MM.1S (cell line): ENCODE results near the gene PHC1.

Experiments used
- CTCF ChIP-seq: fragments of 300-600 bp; sonication (generic); IDR thresholded peaks from 2 replicates; pipeline ENCODE4 v1.5.1; 2016; ENCODE audit warnings: antibody characterized with exemption, low read length, mixed read lengths
- EZH2 ChIP-seq: fragments of 300-600 bp; sonication (generic); optimal IDR thresholded peaks from 2 replicates; pipeline ENCODE3; 2017; ENCODE audit warnings: low read depth, mild to moderate bottlenecking, antibody characterized with exemption, low read length, mixed read lengths
- EZH2phosphoT487 ChIP-seq: fragments of 300-600 bp; sonication (generic); IDR thresholded peaks from 2 replicates; pipeline ENCODE4 v1.6.1; 2018; ENCODE audit warnings: antibody characterized with exemption, low read length

GRCh38 chr12:8917751-8918150 is 3.4 kb downstream of the PHC1 start:
- TF ChIP-seq CTCF (no peak), EZH2phosphoT487 (no peak), EZH2 (no peak)
